Panc1 (cell line): ENCODE results near the gene FARS2. TPM values are rescaled to one million over a fixed set of nuclear protein-coding genes. Genes with fewer than 3 reads are reported as not detected.

Experiments used
- ATAC-seq: fragments of 200-7000 bp; cut with Tn5 transposase; 2 replicates; pipeline ENCODE4 v1.9.1; 2020; ENCODE audit warnings: mild to moderate bottlenecking, moderate library complexity
- BruUV-seq: library from RNA; stranded (reverse); fragments of 400-500 nt; replicated peaks from 2 replicates; lab custom pipeline; 2021; lab: Mats Ljungman, UMichigan
- CTCF ChIA-PET: fragments of 300-600 bp; sonication (Branson Sonifier 250); formaldehyde crosslinking; loops from one replicate; lab custom pipeline; 2022; ENCODE audit warnings: antibody characterized with exemption; lab: Charles Lee
- POLR2A ChIA-PET: fragments of 300-600 bp; sonication (Branson Sonifier 250); formaldehyde crosslinking; loops from one replicate; lab custom pipeline; 2022; ENCODE audit warnings: antibody characterized with exemption; lab: Charles Lee
- DNase-seq: peaks from one replicate; pipeline ENCODE4 v3.0.0-alpha.2; 2010; ENCODE audit warnings: low read depth, low spot score
- H3K27ac ChIP-seq: 2 replicates; pipeline ENCODE4 v1.5.1; 2011; ENCODE audit warnings: mild to moderate bottlenecking, low read length, inconsistent platforms
- H3K27me3 ChIP-seq: fragments of 200-500 bp; sonication (Bioruptor generic); 2 replicates; pipeline ENCODE4 v1.6.0; 2014; ENCODE audit warnings: low read length, inconsistent platforms; ENCODE audit not compliant: control insufficient read depth, insufficient read depth
- H3K36me3 ChIP-seq: fragments of 200-500 bp; sonication (Bioruptor generic); 2 replicates; pipeline ENCODE4 v1.5.1; 2014; ENCODE audit warnings: inconsistent platforms, mild to moderate bottlenecking, low read length, moderate library complexity; ENCODE audit not compliant: control insufficient read depth, insufficient read depth
- H3K4me1 ChIP-seq: 2 replicates; pipeline ENCODE4 v1.5.1; 2011; ENCODE audit warnings: inconsistent platforms, mild to moderate bottlenecking, low read length, moderate library complexity; ENCODE audit not compliant: control insufficient read depth, insufficient read depth
- H3K4me3 ChIP-seq, 2 experiments: 2 replicates each; pipeline ENCODE4 v1.5.1; 2011 to 2012; ENCODE audit warnings: low read depth in 2 of 2, low read length in 2 of 2, mild to moderate bottlenecking in 2 of 2, inconsistent platforms in 1 of 2, moderate library complexity in 1 of 2
- H3K9me3 ChIP-seq: fragments of 200-500 bp; sonication (Bioruptor generic); 2 replicates; pipeline ENCODE4 v1.5.1; 2014; ENCODE audit warnings: low read depth, mild to moderate bottlenecking, inconsistent platforms, low read length, moderate library complexity; ENCODE audit not compliant: control insufficient read depth, insufficient read depth
- CTCF ChIP-seq: fragments of 450-650 bp; IDR thresholded peaks from 2 replicates; pipeline ENCODE4 v1.5.1; 2017; ENCODE audit warnings: mild to moderate bottlenecking
- POLR2AphosphoS5 ChIP-seq: IDR thresholded peaks from 2 replicates; pipeline ENCODE4 v1.6.1; 2012; ENCODE audit warnings: mild to moderate bottlenecking, low read depth, low read length, moderate library complexity
- REST ChIP-seq, 2 experiments: IDR thresholded peaks; 2 replicates each; pipeline ENCODE4 v1.6.1; 2011 to 2012; ENCODE audit warnings: low read depth in 2 of 2, control low read depth in 1 of 2, low read length in 1 of 2, mild to moderate bottlenecking in 1 of 2, moderate library complexity in 1 of 2; ENCODE audit not compliant: insufficient read depth in 1 of 2
- SIN3A ChIP-seq: IDR thresholded peaks from 2 replicates; pipeline ENCODE4 v1.6.1; 2012; ENCODE audit warnings: low read depth, mild to moderate bottlenecking, low read length, moderate library complexity, borderline replicate concordance; ENCODE audit not compliant: insufficient read depth
- TCF7L2 ChIP-seq: IDR thresholded peaks from 2 replicates; pipeline ENCODE4 v1.6.1; 2011; ENCODE audit warnings: mild to moderate bottlenecking, low read depth, low read length, inconsistent platforms
- in situ Hi-C: cut with HindIII; loops from 2 replicates; pipeline ENCODE4 v1.10.0; 2016; ENCODE audit warnings: low sequenced_read_pairs, low pct_unique_long_range_greater_than_20kb
- intact Hi-C: fragments of 100-400 bp; cut with micrococcal nuclease; formaldehyde crosslinking; loops from one replicate; pipeline ENCODE4 v1.10.0; 2022; ENCODE audit not compliant: unreplicated experiment
- total RNA-seq: library from RNA; stranded (reverse); gene quantifications from one replicate; pipeline ENCODE4 v1.2.1, GENCODE V29; 2021; ENCODE audit not compliant: unreplicated experiment

Gene FARS2
- total RNA-seq, 1 experiment from 2014 or later: 12.8 TPM

- TF ChIP-seq REST (IDR thresholded peaks at IDR 0.05; ENCODE audit: insufficient read depth in 1 of 2, low read depth in 2 of 2, low read length in 1 of 2) (no peak), SIN3A (no peak), POLR2AphosphoS5 (no peak), CTCF (no peak), TCF7L2 (no peak)
- CTCF ChIA-PET: no interaction called here
- no peaks in the 10 kb centered on the region for H3K4me1 ChIP-seq
Observed at GRCh38 chr6:5818959-5819358, 557.6 kb downstream of the FARS2 start.

More at GRCh38 chr6:5818959-5819358, 557.6 kb downstream of the FARS2 start:
- POLR2A ChIA-PET: no interaction called here
- in situ Hi-C loops: no loop called here
- H3K27ac ChIP-seq: no peak overlapping the region
- no TSS peak for BruUV-seq
- no peak overlapping the region for H3K4me3 ChIP-seq
- no peaks in the 10 kb centered on the region for H3K9me3 ChIP-seq
- DNase-seq (no peak), ATAC-seq (no peak)
- no peaks in the 10 kb centered on the region for H3K36me3 ChIP-seq
- H3K27me3 ChIP-seq: no peaks in the 10 kb centered on the region
- intact Hi-C loops: no loop called here

Other genes with a start within 250 kb of the FARS2 start
- 0.44 TPM for gene PPP1R3G, start 176.2 kb upstream of the FARS2 start, total RNA-seq
- 27.4 TPM for gene LYRM4, start 563 bp upstream of the FARS2 start, total RNA-seq